ENCODE measurements around the gene CDKL1.

CDKL1 gene

GRCh38 chr14:50308363-50308915, 88.2 kb downstream of the CDKL1 start:
- H3K4me1 ChIP-seq (ENCODE audit: insufficient read depth, low read length): peaks cover 26% of the 10 kb centered on the region
- H4K20me1 ChIP-seq (ENCODE audit: insufficient read depth, low read length): no peaks in the 10 kb centered on the region
- H2AFZ ChIP-seq (ENCODE audit: low read depth, low read length): no peak overlapping the region
- ATAC-seq (ENCODE audit: insufficient read depth, low read depth) (no peak), DNase-seq (no peak)
- H3K79me2 ChIP-seq (ENCODE audit: insufficient read depth, low read length): peaks cover 63% of the 10 kb centered on the region
- no peak overlapping the region for H3K27ac ChIP-seq (ENCODE audit: low read length)
- no peak overlapping the region for H3K9ac ChIP-seq (ENCODE audit: low read depth, low read length)
- no peaks in the 10 kb centered on the region for H3K27me3 ChIP-seq (ENCODE audit: insufficient read depth, low read length, poor library complexity)
- H3K9me3 ChIP-seq (ENCODE audit: insufficient read depth, low read length, severe bottlenecking): no peaks in the 10 kb centered on the region
- H3K4me2 ChIP-seq (ENCODE audit: insufficient read depth, low read length): 0 out of 2 replicates have a peak overlapping the region, but pooled peaks have one; percentile 0
- H3K4me3 ChIP-seq (ENCODE audit: low read depth in 1 of 2, low read length in 2 of 2): no peak overlapping the region
- no peaks in the 10 kb centered on the region for H3K36me3 ChIP-seq (ENCODE audit: insufficient read depth, low read length)
- TF ChIP-seq CTCF (IDR thresholded peaks at IDR 0.05; ENCODE audit: borderline replicate concordance, extremely low read depth, low read length, poor library complexity, severe bottlenecking): no peak
- TF ChIP-seq EZH2 (IDR thresholded peaks at IDR 0.05; ENCODE audit: borderline replicate concordance, low read depth, low read length, severe bottlenecking): no peak

- H3K27ac ChIP-seq (ENCODE audit: low read length): no peak overlapping the region
- H3K4me2 ChIP-seq (ENCODE audit: insufficient read depth, low read length): no peak overlapping the region
- no peak for TF ChIP-seq EZH2 (IDR thresholded peaks at IDR 0.05; ENCODE audit: borderline replicate concordance, low read depth, low read length, severe bottlenecking)
- no peak for TF ChIP-seq CTCF (IDR thresholded peaks at IDR 0.05; ENCODE audit: borderline replicate concordance, extremely low read depth, low read length, poor library complexity, severe bottlenecking)
Observed at GRCh38 chr14:50303744-50304471, 92.8 kb downstream of the CDKL1 start.

GRCh38 chr14:50301914-50302313, 94.8 kb downstream of the CDKL1 start:
- DNase-seq (no peak), ATAC-seq (ENCODE audit: insufficient read depth, low read depth) (no peak)
- Histone ChIP-seq H4K20me1 (ENCODE audit: insufficient read depth, low read length) (no peaks in the 10 kb centered on the region), H3K4me3 (ENCODE audit: low read depth in 1 of 2, low read length in 2 of 2) (no peak overlapping the region), H2AFZ (ENCODE audit: low read depth, low read length) (no peak overlapping the region), H3K27ac (ENCODE audit: low read length) (no peak overlapping the region), H3K4me2 (ENCODE audit: insufficient read depth, low read length) (no peak overlapping the region), H3K27me3 (ENCODE audit: insufficient read depth, low read length, poor library complexity) (no peaks in the 10 kb centered on the region), H3K4me1 (ENCODE audit: insufficient read depth, low read length) (no peaks in the 10 kb centered on the region), H3K9ac (ENCODE audit: low read depth, low read length) (no peak overlapping the region), H3K36me3 (ENCODE audit: insufficient read depth, low read length) (peaks cover 11% of the 10 kb centered on the region; the same call in 1 of the 2 replicates), H3K9me3 (ENCODE audit: insufficient read depth, low read length, severe bottlenecking) (no peaks in the 10 kb centered on the region), H3K79me2 (ENCODE audit: insufficient read depth, low read length) (peaks cover 20% of the 10 kb centered on the region)
- no peak for TF ChIP-seq CTCF (IDR thresholded peaks at IDR 0.05; ENCODE audit: borderline replicate concordance, extremely low read depth, low read length, poor library complexity, severe bottlenecking)
- no peak for TF ChIP-seq EZH2 (IDR thresholded peaks at IDR 0.05; ENCODE audit: borderline replicate concordance, low read depth, low read length, severe bottlenecking)

More at GRCh38 chr14:50303744-50304471, 92.8 kb downstream of the CDKL1 start:
- Histone ChIP-seq H2AFZ (ENCODE audit: low read depth, low read length) (no peak overlapping the region), H4K20me1 (ENCODE audit: insufficient read depth, low read length) (no peaks in the 10 kb centered on the region), H3K79me2 (ENCODE audit: insufficient read depth, low read length) (peaks cover 34% of the 10 kb centered on the region), H3K4me1 (ENCODE audit: insufficient read depth, low read length) (no peaks in the 10 kb centered on the region; the same call in 1 of the 2 replicates), H3K9me3 (ENCODE audit: insufficient read depth, low read length, severe bottlenecking) (no peaks in the 10 kb centered on the region), H3K27me3 (ENCODE audit: insufficient read depth, low read length, poor library complexity) (no peaks in the 10 kb centered on the region), H3K36me3 (ENCODE audit: insufficient read depth, low read length) (peaks cover 11% of the 10 kb centered on the region; the same call in 1 of the 2 replicates), H3K4me3 (ENCODE audit: low read depth in 1 of 2, low read length in 2 of 2) (no peak overlapping the region), H3K9ac (ENCODE audit: low read depth, low read length) (no peak overlapping the region)
- DNase-seq (no peak), ATAC-seq (ENCODE audit: insufficient read depth, low read depth) (no peak)

Data from DND-41 (cell line).